ENCODE results near the gene HOXB3. TPM values are rescaled to one million over a fixed set of nuclear protein-coding genes. Genes with fewer than 3 reads are reported as not detected.

HOXB3 gene
- total RNA-seq, 1 donor from 2014 or later: not detected

DNA sequence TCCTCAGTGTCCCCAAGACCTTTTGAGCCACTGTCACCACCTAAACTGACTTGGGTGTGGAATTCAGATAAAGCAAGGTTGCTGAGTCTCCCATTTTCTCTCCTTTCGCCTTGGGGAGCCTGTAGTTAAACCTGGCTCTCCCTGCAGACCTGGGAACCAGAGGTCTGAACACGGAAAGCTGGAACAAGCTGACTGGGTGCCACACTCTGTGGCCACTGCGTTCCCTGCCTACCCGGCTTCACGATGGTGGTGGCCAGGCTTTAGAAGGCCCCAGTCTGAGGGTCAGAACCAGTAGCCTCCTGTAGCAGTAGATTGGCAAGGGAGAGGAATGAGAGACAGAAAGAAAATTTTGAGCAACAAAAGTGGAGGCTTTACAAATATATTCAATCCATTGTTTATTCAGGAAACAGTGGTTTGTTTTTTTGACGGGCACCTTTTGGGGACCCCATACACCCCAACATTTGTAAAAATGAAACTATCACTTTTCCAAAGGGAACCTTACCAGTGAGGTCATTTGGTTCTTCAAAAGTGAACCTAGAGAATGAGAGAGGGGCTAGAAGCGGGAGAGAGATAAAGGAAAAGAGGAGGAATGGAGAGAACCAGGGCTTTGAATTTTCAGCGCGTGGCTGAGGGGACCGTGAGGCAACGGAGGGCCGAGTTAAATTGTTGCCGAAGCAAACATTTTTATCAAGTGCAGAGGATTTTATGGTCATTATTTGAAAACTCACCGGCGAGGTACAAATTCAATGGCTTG is 26.9 kb upstream of the HOXB3 start:
- Histone ChIP-seq H3K9ac (ENCODE audit: low read length) (no peak overlapping the region), H3K4me2 (ENCODE audit: low read length) (no peak overlapping the region), H4K20me1 (ENCODE audit: insufficient read depth, low read length) (peaks cover 35% of the 10 kb centered on the region), H3K4me3 (ENCODE audit: insufficient read depth, low read depth, low read length) (no peak overlapping the region), H3K9me3 (ENCODE audit: insufficient read depth, low read depth, low read length) (peaks cover 6% of the 10 kb centered on the region), H3K36me3 (ENCODE audit: insufficient read depth, low read length) (no peaks in the 10 kb centered on the region), H3K4me1 (ENCODE audit: insufficient read depth, low read length) (peaks cover 2% of the 10 kb centered on the region), H3K79me2 (ENCODE audit: insufficient read depth, low read length) (no peaks in the 10 kb centered on the region), H3K27ac (ENCODE audit: low read depth, low read length) (no peak overlapping the region), H3K27me3 (ENCODE audit: insufficient read depth, low read length) (peaks cover 88% of the 10 kb centered on the region), H2AFZ (ENCODE audit: low read depth, low read length) (no peak overlapping the region)
- FAIRE-seq (no peak), DNase-seq (ENCODE audit: low read depth) (no peak)
- Mint-ChIP-seq H3K9me3 (ENCODE audit: unreplicated experiment) (peaks cover 26% of the 10 kb centered on the region), H3K27me3 (ENCODE audit: low read depth, unreplicated experiment) (peaks cover 86% of the 10 kb centered on the region), H3K4me3 (ENCODE audit: unreplicated experiment) (no peak overlapping the region), H3K27ac (ENCODE audit: unreplicated experiment) (peak overlapping the region; percentile 34), H3K36me3 (ENCODE audit: low read depth, unreplicated experiment) (peaks cover 4% of the 10 kb centered on the region), H3K4me1 (ENCODE audit: low read depth, unreplicated experiment) (peaks cover 2% of the 10 kb centered on the region)
- no peak for TF ChIP-seq EZH2 (IDR thresholded peaks at IDR 0.05; ENCODE audit: insufficient read depth, low read length)
- TF ChIP-seq, protein P1, sequence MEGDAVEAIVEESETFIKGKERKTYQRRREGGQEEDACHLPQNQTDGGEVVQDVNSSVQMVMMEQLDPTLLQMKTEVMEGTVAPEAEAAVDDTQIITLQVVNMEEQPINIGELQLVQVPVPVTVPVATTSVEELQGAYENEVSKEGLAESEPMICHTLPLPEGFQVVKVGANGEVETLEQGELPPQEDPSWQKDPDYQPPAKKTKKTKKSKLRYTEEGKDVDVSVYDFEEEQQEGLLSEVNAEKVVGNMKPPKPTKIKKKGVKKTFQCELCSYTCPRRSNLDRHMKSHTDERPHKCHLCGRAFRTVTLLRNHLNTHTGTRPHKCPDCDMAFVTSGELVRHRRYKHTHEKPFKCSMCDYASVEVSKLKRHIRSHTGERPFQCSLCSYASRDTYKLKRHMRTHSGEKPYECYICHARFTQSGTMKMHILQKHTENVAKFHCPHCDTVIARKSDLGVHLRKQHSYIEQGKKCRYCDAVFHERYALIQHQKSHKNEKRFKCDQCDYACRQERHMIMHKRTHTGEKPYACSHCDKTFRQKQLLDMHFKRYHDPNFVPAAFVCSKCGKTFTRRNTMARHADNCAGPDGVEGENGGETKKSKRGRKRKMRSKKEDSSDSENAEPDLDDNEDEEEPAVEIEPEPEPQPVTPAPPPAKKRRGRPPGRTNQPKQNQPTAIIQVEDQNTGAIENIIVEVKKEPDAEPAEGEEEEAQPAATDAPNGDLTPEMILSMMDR (IDR thresholded peaks at IDR 0.05; ENCODE audit: insufficient read depth, low read depth, low read length): no peak

DNA sequence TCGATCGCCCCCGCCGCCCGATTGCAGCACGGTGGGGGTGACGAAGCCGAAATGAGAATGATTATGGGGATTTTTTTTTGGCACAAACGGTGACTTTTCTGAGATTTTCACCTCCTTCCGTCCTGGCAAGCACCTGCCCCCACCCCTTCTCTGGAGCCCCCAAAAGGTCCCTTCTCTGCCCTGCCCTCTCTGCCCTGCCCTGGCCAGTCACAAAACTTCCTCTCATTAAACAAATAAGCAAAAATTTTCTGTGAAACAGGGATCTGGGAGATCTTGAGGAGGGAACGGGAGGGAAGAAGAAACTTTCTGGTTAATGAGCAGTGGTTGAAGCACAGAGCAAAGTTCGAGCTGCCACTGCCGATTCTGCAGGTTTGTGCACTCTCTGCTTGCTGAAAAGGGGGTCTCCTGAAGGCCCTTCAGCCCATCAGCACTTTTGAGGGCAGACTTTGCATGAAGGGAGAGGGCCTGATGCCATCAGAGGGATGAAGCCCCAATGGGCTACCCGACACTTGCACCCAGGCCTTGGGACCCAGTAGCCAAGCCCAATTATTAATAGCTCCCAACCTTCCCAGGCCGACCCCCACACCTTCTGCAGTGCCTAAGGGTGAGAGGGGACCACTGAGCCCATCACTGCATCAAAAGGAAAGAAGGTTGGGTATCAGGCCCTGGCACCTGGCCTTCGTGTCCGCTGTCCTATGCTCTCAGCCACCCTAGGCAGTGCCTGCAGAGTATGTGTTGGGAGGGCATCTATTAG is 26.1 kb upstream of the HOXB3 start:
- peaks cover 86% of the 10 kb centered on the region for H3K27me3 Mint-ChIP-seq (ENCODE audit: low read depth, unreplicated experiment)

More for the DNA sequence above, 26.1 kb upstream of the HOXB3 start:
- Histone ChIP-seq H3K4me3 (ENCODE audit: insufficient read depth, low read depth, low read length) (no peak overlapping the region), H3K4me1 (ENCODE audit: insufficient read depth, low read length) (peaks cover 2% of the 10 kb centered on the region), H3K27ac (ENCODE audit: low read depth, low read length) (no peak overlapping the region), H3K4me2 (ENCODE audit: low read length) (no peak overlapping the region), H3K27me3 (ENCODE audit: insufficient read depth, low read length) (peaks cover 87% of the 10 kb centered on the region), H4K20me1 (ENCODE audit: insufficient read depth, low read length) (peaks cover 32% of the 10 kb centered on the region), H3K9me3 (ENCODE audit: insufficient read depth, low read depth, low read length) (peaks cover 2% of the 10 kb centered on the region), H2AFZ (ENCODE audit: low read depth, low read length) (no peak overlapping the region), H3K79me2 (ENCODE audit: insufficient read depth, low read length) (no peaks in the 10 kb centered on the region), H3K9ac (ENCODE audit: low read length) (no peak overlapping the region), H3K36me3 (ENCODE audit: insufficient read depth, low read length) (no peaks in the 10 kb centered on the region)
- no peak for FAIRE-seq
- TF ChIP-seq, protein P1 (IDR thresholded peaks at IDR 0.05; ENCODE audit: insufficient read depth, low read depth, low read length): no peak
- Mint-ChIP-seq H3K4me1 (ENCODE audit: low read depth, unreplicated experiment) (peaks cover 2% of the 10 kb centered on the region), H3K27ac (ENCODE audit: unreplicated experiment) (peak overlapping the region; percentile 12), H3K36me3 (ENCODE audit: low read depth, unreplicated experiment) (peaks cover under 1% of the 10 kb centered on the region), H3K9me3 (ENCODE audit: unreplicated experiment) (peaks cover 22% of the 10 kb centered on the region), H3K4me3 (ENCODE audit: unreplicated experiment) (no peak overlapping the region)
- no peak for DNase-seq (ENCODE audit: low read depth)

Data from astrocyte (in vitro differentiated cells and primary cell).